Amniotic stem cell (primary cell): ENCODE results near the gene S100A11.
A peak's percentile ranks its signal among the peaks of the same experiment; 100 is the strongest.
"Not testable (repeated sequence)": the region's sequence is repeated elsewhere in the genome, so short reads cannot be mapped to it uniquely, and the experiment has no call there.

ENCODE experiments used
- DNase-seq: peaks from one replicate; lab custom pipeline; 2025; lab: John Stamatoyannopoulos, UW

Gene S100A11

DNA sequence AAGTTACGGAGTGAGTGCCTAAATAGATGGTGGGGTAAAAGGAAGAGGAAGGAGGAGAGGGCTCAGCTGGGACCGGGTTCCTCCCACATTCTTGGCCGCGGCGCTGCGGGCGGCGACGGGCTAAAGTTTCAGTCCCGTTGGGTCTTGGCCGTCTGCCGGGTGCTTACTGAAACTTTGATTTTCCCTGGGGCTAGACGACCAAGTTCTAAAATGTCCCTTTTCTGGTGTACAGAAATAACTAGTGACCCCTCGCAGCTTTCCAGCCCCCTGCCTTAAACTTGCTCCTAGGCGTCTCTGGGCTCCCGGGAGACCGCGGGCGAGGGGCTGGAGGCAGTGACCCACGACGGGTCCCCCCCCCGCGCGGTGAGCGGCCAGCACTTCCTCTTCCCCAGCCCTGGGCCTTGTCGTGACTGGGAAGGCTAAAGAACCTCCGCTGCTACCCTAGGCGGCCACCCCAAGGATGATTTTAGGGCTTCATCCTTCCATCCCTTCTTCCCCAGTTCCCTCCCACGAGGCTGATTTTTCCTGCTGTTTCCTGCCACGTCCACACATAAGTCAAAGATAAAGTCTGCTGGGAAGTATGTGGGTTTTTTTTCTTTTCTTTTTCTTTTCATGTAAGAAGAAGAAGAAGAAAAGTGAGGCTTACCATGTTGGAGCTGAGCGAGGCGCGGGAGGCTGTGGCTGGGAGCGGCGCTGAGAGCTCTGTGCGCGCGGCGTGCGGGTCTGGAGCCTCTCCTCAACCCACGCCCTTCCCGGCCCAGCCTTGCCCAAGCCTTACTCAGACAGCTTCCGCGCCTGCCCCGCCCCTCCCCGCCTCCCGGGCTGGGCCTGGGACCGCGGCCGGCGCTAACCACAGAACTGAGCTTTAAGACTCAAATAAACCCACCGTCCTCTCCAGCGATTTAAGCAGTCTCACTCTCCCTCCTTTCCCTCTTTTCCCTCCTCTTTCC lies at the start of gene S100A11:
Gene S100A11, minus strand, starts transcription at position 738 of the 950 bp plus-strand sequence. Its CDS starts 89 bp downstream, at position 649.
- peak; percentile 79 for DNase-seq

GRCh38 chr1:152084853-152085252 lies 48.0 kb upstream of the S100A11 start:
- DNase-seq, result no peak

- not testable (repeated sequence) for DNase-seq
These were observed 44.2 kb upstream of the S100A11 start for GRCh38 chr1:152081026-152081425.

DNA sequence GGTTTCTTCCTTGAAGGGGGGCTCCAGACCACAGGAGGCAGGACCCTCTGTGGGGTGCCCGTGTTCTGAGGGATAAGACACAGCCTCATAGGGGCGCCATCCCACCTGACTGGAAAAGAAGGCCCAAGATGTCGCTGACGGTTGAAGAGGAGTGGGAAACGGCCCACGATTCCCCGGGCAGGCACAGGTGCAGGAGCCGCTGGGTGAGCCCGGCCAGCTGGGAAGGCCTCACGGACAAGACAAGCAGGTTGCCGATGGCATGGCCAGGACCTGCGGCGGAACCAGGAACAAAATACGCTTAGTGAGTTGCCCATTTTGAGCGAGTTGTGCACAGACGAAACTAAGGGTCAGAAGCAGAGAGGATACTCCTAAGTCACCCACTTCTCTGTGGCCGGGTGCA lies 43.7 kb upstream of the S100A11 start:
- DNase-seq, result not testable (repeated sequence)

DNA sequence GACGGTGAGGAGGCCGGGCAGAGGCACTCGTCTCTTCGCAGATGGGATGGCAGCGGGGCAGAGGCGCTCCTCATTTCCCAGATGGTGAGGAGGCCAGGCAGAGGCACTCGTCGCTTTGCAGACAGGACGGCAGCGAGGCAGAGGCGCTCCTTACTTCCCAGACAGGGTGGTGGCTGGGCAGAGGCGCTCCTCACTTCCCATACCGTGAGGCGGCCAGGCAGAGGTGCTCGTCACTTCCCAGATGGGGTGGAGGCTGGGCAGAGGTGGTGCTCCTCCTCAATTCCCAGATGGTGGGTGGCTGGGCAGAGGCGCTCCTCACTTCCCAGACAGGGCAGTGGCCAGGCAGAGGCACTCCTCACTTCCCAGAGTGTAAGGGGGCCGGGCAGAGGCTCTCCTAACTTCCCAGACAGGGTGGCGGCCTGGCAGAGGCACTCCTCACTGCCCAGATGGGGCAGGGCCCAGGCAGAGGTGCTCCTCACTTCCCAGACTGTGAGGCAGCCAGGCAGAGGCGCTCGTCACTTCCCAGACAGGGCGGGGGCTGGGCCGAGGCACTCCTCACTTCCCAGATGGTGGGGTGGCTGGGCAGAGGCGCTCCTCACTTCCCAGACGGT lies 42.1 kb upstream of the S100A11 start:
- DNase-seq, result no peak

DNA sequence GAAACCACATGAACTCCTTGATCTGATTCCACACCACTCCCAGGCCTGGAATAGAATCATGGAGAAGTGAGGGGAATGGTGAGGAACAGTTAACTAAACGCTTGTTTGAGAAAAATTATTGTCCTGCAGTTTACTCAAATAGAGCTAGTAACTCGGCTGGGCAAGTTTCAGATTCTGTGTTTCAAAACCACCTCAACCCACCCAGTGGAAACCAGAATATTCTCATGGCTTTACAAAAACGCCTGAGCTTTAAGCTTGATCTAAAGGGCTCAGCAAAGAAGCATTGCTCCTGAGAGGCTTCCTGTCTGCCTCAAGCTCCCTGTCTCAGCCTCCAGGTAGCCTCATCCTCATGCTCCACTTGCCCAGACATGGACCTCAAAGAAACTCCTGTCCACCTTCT lies 35.5 kb upstream of the S100A11 start:
- no peak for DNase-seq

GRCh38 chr1:152071123-152071522 lies 34.3 kb upstream of the S100A11 start:
- no peak for DNase-seq

- DNase-seq, result no peak
These were observed 31.1 kb upstream of the S100A11 start for GRCh38 chr1:152067929-152068328.

- DNase-seq, result no peak
These were observed 30.3 kb upstream of the S100A11 start for GRCh38 chr1:152067150-152067549.

DNA sequence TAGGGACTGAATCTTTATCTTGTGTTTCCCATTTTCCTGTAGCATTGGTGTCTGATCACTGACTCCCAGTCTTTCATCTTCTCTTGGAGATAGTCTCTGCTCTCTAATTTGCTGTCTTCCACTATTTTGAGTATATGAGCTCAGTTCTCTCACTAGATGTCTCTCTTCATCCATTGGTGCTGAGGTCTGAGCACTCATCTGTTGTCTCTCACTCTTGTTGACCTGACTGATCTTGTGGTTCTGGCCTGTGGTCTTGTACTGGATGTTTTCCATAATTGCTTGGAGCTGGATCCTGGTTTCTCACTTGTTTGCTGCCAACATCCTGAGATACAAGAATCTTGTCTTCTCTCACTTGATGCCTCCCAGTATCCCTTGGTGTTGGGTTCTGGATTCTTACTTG lies 25.1 kb upstream of the S100A11 start:
- no peak for DNase-seq

DNA sequence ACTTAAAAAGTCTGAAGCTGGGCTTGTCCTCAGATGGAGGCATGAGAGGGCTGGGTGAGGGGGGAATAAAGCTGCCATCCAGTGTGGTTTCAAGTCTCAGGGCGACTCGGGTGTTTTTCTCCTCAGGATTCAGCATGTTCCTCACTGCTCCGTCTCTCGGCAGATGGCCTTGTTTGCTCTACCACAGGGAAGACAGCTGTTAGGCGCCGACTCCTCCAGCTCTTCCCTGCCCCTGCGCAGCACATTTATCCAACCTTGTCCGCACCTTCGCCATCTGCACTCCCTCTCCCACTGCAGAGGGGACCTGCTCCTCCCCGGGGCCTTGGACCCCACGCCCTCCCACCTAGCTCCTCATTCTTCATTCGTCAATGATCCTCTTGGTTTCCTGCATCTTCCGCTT lies 16.6 kb upstream of the S100A11 start:
- no peak for DNase-seq

GRCh38 chr1:152052606-152053005 lies 15.8 kb upstream of the S100A11 start:
- peak; percentile 49 for DNase-seq

- DNase-seq, result no peak
These were observed 14.3 kb upstream of the S100A11 start for GRCh38 chr1:152050886-152051675.

GRCh38 chr1:152049291-152050083 lies 12.7 kb upstream of the S100A11 start:
- DNase-seq, result no peak

GRCh38 chr1:152048416-152049009 lies 11.7 kb upstream of the S100A11 start:
- DNase-seq, result peak; percentile 68

GRCh38 chr1:152047730-152048415 lies 11.1 kb upstream of the S100A11 start:
- peak; percentile 97 for DNase-seq

GRCh38 chr1:152047413-152047729 lies 10.6 kb upstream of the S100A11 start:
- no peak for DNase-seq

- no peak for DNase-seq
These were observed 7.6 kb upstream of the S100A11 start for GRCh38 chr1:152044386-152044785.

- DNase-seq, result no peak
These were observed 7.1 kb upstream of the S100A11 start for GRCh38 chr1:152043870-152044269.

DNA sequence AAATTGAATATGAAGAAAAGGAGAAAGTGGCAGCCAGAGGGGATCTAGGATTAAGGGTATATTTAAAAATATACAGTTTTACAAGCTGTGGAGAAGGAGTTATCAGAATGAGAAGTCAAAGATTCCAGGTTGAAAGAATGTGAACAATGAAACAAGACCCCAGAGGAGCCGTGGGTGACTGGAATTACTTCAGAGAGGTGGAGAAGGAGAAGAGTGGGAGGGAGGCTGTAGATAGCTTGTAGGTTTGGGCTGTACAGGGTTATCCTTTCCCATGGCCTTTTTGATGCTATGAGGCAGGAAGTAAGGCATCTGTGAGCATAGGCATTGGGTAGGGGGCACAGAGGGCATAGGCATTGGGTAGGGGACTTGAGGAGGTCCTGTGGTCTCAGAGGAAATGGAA lies 5.2 kb upstream of the S100A11 start:
- DNase-seq, result no peak

DNA sequence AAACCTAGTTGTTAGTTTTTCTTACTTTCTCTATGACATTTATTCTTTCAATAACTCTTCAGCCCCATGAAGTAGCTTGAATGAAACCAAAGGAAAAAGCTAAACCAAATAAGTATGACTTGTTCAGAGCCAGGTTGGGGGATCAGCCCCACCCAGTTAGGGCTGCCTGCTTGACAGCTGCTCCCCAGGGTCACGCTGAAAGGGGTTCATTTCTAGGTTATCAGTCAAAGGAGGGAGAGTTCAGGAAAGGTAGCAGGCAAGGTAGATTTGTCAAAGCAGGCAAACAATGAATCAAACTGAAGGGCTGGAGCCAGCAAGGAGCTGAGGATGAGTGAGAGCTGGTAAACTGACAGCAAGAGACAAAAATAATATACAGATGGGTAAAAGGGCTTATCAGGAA lies 3.1 kb upstream of the S100A11 start:
- no peak for DNase-seq
